ENCODE results near the gene CYP8B1.

DNA sequence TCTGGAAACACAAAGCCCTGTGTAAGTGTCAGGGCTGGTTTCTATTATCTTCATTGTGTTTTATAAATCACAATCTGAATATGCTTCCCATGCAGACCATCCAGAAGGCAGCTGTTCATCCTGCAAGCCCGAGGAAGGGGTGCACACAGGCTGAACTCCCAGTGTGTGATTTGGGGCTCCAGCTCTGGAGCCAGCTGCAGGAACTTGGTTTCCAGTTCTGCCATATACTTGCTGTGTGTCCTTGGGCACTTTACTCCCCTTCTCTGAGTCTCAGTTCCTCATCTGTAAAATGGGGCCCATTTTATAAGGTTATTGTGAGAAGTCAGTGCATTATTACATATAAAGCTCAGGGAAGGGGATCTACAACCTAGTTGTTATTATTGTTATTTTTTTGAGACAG lies 22.6 kb downstream of the CYP8B1 start:
- TF ChIP-seq, protein P1, sequence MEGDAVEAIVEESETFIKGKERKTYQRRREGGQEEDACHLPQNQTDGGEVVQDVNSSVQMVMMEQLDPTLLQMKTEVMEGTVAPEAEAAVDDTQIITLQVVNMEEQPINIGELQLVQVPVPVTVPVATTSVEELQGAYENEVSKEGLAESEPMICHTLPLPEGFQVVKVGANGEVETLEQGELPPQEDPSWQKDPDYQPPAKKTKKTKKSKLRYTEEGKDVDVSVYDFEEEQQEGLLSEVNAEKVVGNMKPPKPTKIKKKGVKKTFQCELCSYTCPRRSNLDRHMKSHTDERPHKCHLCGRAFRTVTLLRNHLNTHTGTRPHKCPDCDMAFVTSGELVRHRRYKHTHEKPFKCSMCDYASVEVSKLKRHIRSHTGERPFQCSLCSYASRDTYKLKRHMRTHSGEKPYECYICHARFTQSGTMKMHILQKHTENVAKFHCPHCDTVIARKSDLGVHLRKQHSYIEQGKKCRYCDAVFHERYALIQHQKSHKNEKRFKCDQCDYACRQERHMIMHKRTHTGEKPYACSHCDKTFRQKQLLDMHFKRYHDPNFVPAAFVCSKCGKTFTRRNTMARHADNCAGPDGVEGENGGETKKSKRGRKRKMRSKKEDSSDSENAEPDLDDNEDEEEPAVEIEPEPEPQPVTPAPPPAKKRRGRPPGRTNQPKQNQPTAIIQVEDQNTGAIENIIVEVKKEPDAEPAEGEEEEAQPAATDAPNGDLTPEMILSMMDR (IDR thresholded peaks at IDR 0.05): no peak
- no peak for TF ChIP-seq POLR2A (IDR thresholded peaks at IDR 0.05)

Measured in esophagus squamous epithelium (tissue), 4 donors.